Bronchial epithelial cell (primary cell): ENCODE data around the gene BAHCC1. TPM values are rescaled to one million over a fixed set of nuclear protein-coding genes. Genes with fewer than 3 reads are reported as not detected.

Experiments
- DNase-seq: peaks from one replicate; pipeline ENCODE4 v3.0.0-alpha.2; 2010; ENCODE audit warnings: low read depth
- FAIRE-seq: peaks from 2 replicates; lab custom pipeline; 2011; peaks lifted over from hg19 to GRCh38; lab: Jason Lieb, UNC
- H3K27me3 ChIP-seq: 2 replicates; pipeline ENCODE4 v1.5.1; 2011; ENCODE audit warnings: low read length; ENCODE audit not compliant: control insufficient read depth, insufficient read depth
- H3K36me3 ChIP-seq: 2 replicates; pipeline ENCODE4 v1.5.1; 2011; ENCODE audit warnings: low read length; ENCODE audit not compliant: control insufficient read depth, insufficient read depth
- H3K4me3 ChIP-seq: 2 replicates; pipeline ENCODE4 v1.5.1; 2011; ENCODE audit warnings: mild to moderate bottlenecking, low read depth, low read length, control low read depth
- total RNA-seq: library from RNA; depleted of rRNA; stranded (reverse); fragments of >200 nt; gene quantifications from 2 replicates; pipeline ENCODE4 v1.2.1, GENCODE V29; 2014
- TF ChIP-seq, protein P1 (sequence below): IDR thresholded peaks from 2 replicates; pipeline ENCODE4 v1.5.1; 2011; ENCODE audit warnings: mild to moderate bottlenecking, moderate library complexity, low read length, control low read depth, inconsistent platforms; ENCODE audit not compliant: insufficient read depth, severe bottlenecking

The BAHCC1 gene
- total RNA-seq, 1 donor from 2014 or later: 0.79 TPM

- DNase-seq (no peak), FAIRE-seq (no peak)
- no peaks in the 10 kb centered on the region for H3K36me3 ChIP-seq
- H3K4me3 ChIP-seq: no peak overlapping the region
- H3K27me3 ChIP-seq: peaks cover 1% of the 10 kb centered on the region
- TF ChIP-seq, protein P1, sequence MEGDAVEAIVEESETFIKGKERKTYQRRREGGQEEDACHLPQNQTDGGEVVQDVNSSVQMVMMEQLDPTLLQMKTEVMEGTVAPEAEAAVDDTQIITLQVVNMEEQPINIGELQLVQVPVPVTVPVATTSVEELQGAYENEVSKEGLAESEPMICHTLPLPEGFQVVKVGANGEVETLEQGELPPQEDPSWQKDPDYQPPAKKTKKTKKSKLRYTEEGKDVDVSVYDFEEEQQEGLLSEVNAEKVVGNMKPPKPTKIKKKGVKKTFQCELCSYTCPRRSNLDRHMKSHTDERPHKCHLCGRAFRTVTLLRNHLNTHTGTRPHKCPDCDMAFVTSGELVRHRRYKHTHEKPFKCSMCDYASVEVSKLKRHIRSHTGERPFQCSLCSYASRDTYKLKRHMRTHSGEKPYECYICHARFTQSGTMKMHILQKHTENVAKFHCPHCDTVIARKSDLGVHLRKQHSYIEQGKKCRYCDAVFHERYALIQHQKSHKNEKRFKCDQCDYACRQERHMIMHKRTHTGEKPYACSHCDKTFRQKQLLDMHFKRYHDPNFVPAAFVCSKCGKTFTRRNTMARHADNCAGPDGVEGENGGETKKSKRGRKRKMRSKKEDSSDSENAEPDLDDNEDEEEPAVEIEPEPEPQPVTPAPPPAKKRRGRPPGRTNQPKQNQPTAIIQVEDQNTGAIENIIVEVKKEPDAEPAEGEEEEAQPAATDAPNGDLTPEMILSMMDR: no peak
Observed at GRCh38 chr17:81388091-81388611, 7.1 kb upstream of the BAHCC1 start.

GRCh38 chr17:81388612-81389367, 6.5 kb upstream of the BAHCC1 start:
- H3K27me3 ChIP-seq: no peaks in the 10 kb centered on the region
- FAIRE-seq (no peak), DNase-seq (no peak)
- no peak overlapping the region for H3K4me3 ChIP-seq
- TF ChIP-seq, protein P1: no peak
- H3K36me3 ChIP-seq: no peaks in the 10 kb centered on the region

- no peaks in the 10 kb centered on the region for H3K27me3 ChIP-seq
- TF ChIP-seq, protein P1: no peak
- DNase-seq (no peak), FAIRE-seq (no peak)
- no peak overlapping the region for H3K4me3 ChIP-seq
- H3K36me3 ChIP-seq: no peaks in the 10 kb centered on the region
Observed at GRCh38 chr17:81389585-81389984, 5.7 kb upstream of the BAHCC1 start.

GRCh38 chr17:81390029-81390872, 5.0 kb upstream of the BAHCC1 start:
- no peak for FAIRE-seq
- TF ChIP-seq, protein P1: no peak
- H3K27me3 ChIP-seq: no peaks in the 10 kb centered on the region

GRCh38 chr17:81390873-81391255, 4.4 kb upstream of the BAHCC1 start:
- Histone ChIP-seq H3K36me3 (no peaks in the 10 kb centered on the region), H3K27me3 (no peaks in the 10 kb centered on the region), H3K4me3 (no peak overlapping the region)
- DNase-seq (no peak), FAIRE-seq (no peak)
- TF ChIP-seq, protein P1: no peak

More at GRCh38 chr17:81390029-81390872, 5.0 kb upstream of the BAHCC1 start:
- no peak for DNase-seq
- no peaks in the 10 kb centered on the region for H3K36me3 ChIP-seq
- H3K4me3 ChIP-seq: no peak overlapping the region
